K562 (cell line): ENCODE measurements around the gene SCAANT1.
A peak's percentile ranks its signal among the peaks of the same experiment; 100 is the strongest.

Source experiments
- ARHGAP35 ChIP-seq: fragments of 450-650 bp; IDR thresholded peaks from 2 replicates; pipeline ENCODE4 v1.6.1; 2018; ENCODE audit not compliant: partially characterized antibody
- FOXJ3 ChIP-seq: sonication (generic); formaldehyde crosslinking; IDR thresholded peaks from 2 replicates; pipeline ENCODE4 v1.4.0; 2020; ENCODE audit warnings: mild to moderate bottlenecking, missing genetic modification reagents
- GMEB1 ChIP-seq: fragments of 250-450 bp; sonication (Bioruptor Pico); IDR thresholded peaks from 2 replicates; pipeline ENCODE4 v1.4.0; 2020; ENCODE audit warnings: mild to moderate bottlenecking
- KLF13 ChIP-seq: fragments of 450-650 bp; IDR thresholded peaks from 2 replicates; pipeline ENCODE4 v1.6.1; 2016; ENCODE audit warnings: missing genetic modification characterization, low read depth, mild to moderate bottlenecking, missing compliant biosample characterization, moderate library complexity, borderline replicate concordance
- MAX ChIP-seq: sonication (generic); formaldehyde crosslinking; IDR thresholded peaks from 2 replicates; pipeline ENCODE4 v1.9.0; 2022; ENCODE audit warnings: mild to moderate bottlenecking, missing genetic modification reagents
- ZBTB11 ChIP-seq, 3 experiments: fragments of 200-800 bp in 1 of 3; fragments of 250-450 bp in 1 of 3; fragments of 450-650 bp in 1 of 3; sonication (Bioruptor Pico) in 1 of 3; sonication (Bioruptor generic) in 1 of 3; formaldehyde crosslinking in 1 of 3; IDR thresholded peaks; 2 replicates each; pipeline versions ENCODE4 v1.6.1 to v1.8.0; 2016 to 2022; ENCODE audit warnings: mild to moderate bottlenecking in 2 of 3, missing genetic modification characterization in 2 of 3, missing compliant biosample characterization in 1 of 3, moderate library complexity in 1 of 3

- TF ChIP-seq KLF13 (tag) (no peak), FOXJ3 (CRISPR knock-in tag) (no peak), GMEB1 (CRISPR knock-in tag) (no peak), ARHGAP35 (no peak), MAX (CRISPR knock-in tag) (0 out of 2 replicates have a peak, but pooled peaks have one; percentile 34), ZBTB11 (CRISPR knock-in tag; IDR thresholded peaks at IDR 0.05) (no peak)
These were observed 48.0 kb upstream of the SCAANT1 start for GRCh38 chr3:63960048-63960711.
